A549 (cell line): Measurements from ENCODE around the gene EEFSEC.

Source experiments
- CEBPB ChIP-seq, 2 experiments: fragments of >200 bp in 1 of 2; sonication (Bioruptor Twin) in 1 of 2; formaldehyde crosslinking in 1 of 2; IDR thresholded peaks; 2 replicates each; pipeline ENCODE4 v1.6.1; 2012 to 2016
- CHD4 ChIP-seq: fragments of 200-600 bp; sonication (generic); IDR thresholded peaks from 2 replicates; pipeline ENCODE4 v1.6.1; 2016; ENCODE audit warnings: antibody characterized with exemption, mild to moderate bottlenecking, borderline replicate concordance
- EP300 ChIP-seq, 2 experiments: fragments of >200 bp; sonication (Bioruptor Twin); formaldehyde crosslinking; IDR thresholded peaks; 2 replicates in 1 of 2; 3 replicates in 1 of 2; pipeline ENCODE4 v1.6.1; 2016 to 2017
- ESRRA ChIP-seq: fragments of 150-350 bp; IDR thresholded peaks from 2 replicates; pipeline ENCODE4 v1.6.1; 2014; ENCODE audit warnings: mild to moderate bottlenecking, low read length, borderline replicate concordance
- FOSL2 ChIP-seq, 2 experiments: fragments of 450-650 bp in 1 of 2; fragments of >200 bp in 1 of 2; sonication (Bioruptor Twin) in 1 of 2; formaldehyde crosslinking; IDR thresholded peaks; 2 replicates each; pipeline versions ENCODE4 v1.5.0 to v1.6.1; 2016 to 2020; ENCODE audit warnings: mild to moderate bottlenecking in 1 of 2, moderate library complexity in 1 of 2
- HDAC2 ChIP-seq: fragments of 200-600 bp; sonication (generic); IDR thresholded peaks from 2 replicates; pipeline ENCODE4 v1.6.1; 2016
- HOXB13 ChIP-seq: fragments of 250-450 bp; sonication (Bioruptor Pico); IDR thresholded peaks from 2 replicates; pipeline ENCODE4 v1.5.0; 2020; ENCODE audit warnings: low read depth, mild to moderate bottlenecking, moderate library complexity
- POLR2A ChIP-seq: IDR thresholded peaks from 2 replicates; pipeline ENCODE4 v1.6.1; 2012; ENCODE audit warnings: mild to moderate bottlenecking, low read length
- POLR2AphosphoS2 ChIP-seq: conservative IDR thresholded peaks from 2 replicates; pipeline ENCODE4 v1.6.1; 2012; ENCODE audit warnings: low read length, improper control_type of control experiment, inconsistent platforms
- RFX5 ChIP-seq: fragments of 450-650 bp; IDR thresholded peaks from 2 replicates; pipeline ENCODE4 v1.7.1; 2014; ENCODE audit warnings: antibody characterized with exemption, mild to moderate bottlenecking, moderate library complexity
- SMC3 ChIP-seq: fragments of >200 bp; sonication (Bioruptor Twin); formaldehyde crosslinking; IDR thresholded peaks from 3 replicates; pipeline ENCODE4 v1.6.1; 2018; ENCODE audit warnings: inconsistent platforms
- TFCP2L1 ChIP-seq: fragments of 250-450 bp; sonication (Bioruptor Pico); IDR thresholded peaks from 2 replicates; pipeline ENCODE4 v1.5.0; 2021; ENCODE audit warnings: mild to moderate bottlenecking
- TF ChIP-seq, protein P1 (sequence below): fragments of >200 bp; sonication (Bioruptor Twin); formaldehyde crosslinking; IDR thresholded peaks from 3 replicates; pipeline ENCODE4 v1.5.1; 2016
- TF ChIP-seq, protein P2 (sequence below): IDR thresholded peaks from 2 replicates; pipeline ENCODE4 v1.6.1; 2012; ENCODE audit warnings: low read depth, borderline replicate concordance

DNA sequence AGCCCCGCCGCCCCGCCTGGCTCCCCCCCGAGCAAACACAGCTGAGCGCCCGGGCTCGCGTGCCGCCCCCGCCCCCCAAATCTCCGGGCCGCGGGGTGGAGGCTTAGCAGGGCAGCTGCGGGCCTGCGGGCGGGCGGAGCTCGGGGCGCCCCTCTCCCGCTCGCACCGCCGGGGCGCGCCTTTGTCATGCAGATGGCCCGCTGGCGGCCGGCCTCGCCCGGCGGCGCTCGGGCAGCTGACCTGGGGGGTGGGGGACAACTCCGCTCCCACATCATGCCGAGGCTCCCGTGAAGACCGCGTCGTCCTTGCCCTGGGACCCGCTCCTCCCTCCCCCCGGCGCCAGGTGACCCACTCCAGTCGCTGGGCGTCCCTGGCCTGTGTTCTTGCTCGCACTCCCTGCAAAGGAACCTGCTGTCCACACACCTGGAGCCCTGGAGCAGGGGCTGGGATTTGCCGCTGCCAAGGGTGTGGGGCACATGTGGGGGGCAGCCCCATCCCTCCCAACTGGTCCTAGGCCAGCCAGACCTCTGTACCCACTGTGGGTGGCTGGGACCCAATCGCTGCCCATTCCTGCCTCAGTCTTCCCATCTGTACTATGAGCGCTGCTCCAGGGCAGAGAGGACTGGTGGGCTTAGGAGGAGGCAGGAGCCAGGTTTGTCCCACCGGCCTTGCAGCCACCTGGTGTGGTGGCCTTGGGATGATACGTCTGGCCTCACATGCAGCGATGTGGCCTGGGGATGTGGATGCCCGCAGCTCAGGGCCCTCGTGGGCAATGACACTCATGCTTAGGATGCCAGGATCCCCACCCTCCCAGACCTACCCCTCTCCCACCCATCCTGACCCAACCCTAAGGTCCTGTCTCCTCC is 279.9 kb downstream of the EEFSEC start:
- TF ChIP-seq RFX5 (no peak), HDAC2 (no peak), POLR2AphosphoS2 (no peak), CEBPB (IDR thresholded peaks at IDR 0.05) (no peak), SMC3 (no peak), POLR2A (no peak), TFCP2L1 (no peak), CHD4 (no peak), ESRRA (no peak), EP300 (IDR thresholded peaks at IDR 0.05) (no peak), HOXB13 (CRISPR knock-in tag) (no peak), FOSL2 (IDR thresholded peaks at IDR 0.05) (no peak), FOSL2 (CRISPR knock-in tag; IDR thresholded peaks at IDR 0.05) (no peak)
- TF ChIP-seq, protein P1, sequence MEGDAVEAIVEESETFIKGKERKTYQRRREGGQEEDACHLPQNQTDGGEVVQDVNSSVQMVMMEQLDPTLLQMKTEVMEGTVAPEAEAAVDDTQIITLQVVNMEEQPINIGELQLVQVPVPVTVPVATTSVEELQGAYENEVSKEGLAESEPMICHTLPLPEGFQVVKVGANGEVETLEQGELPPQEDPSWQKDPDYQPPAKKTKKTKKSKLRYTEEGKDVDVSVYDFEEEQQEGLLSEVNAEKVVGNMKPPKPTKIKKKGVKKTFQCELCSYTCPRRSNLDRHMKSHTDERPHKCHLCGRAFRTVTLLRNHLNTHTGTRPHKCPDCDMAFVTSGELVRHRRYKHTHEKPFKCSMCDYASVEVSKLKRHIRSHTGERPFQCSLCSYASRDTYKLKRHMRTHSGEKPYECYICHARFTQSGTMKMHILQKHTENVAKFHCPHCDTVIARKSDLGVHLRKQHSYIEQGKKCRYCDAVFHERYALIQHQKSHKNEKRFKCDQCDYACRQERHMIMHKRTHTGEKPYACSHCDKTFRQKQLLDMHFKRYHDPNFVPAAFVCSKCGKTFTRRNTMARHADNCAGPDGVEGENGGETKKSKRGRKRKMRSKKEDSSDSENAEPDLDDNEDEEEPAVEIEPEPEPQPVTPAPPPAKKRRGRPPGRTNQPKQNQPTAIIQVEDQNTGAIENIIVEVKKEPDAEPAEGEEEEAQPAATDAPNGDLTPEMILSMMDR = no peak
- TF ChIP-seq, protein P2, sequence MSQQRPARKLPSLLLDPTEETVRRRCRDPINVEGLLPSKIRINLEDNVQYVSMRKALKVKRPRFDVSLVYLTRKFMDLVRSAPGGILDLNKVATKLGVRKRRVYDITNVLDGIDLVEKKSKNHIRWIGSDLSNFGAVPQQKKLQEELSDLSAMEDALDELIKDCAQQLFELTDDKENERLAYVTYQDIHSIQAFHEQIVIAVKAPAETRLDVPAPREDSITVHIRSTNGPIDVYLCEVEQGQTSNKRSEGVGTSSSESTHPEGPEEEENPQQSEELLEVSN = no peak
